Measurements from ENCODE around the gene PAX2. TPM values are rescaled to one million over a fixed set of nuclear protein-coding genes. Genes with fewer than 3 reads are reported as not detected.

PAX2 gene
- total RNA-seq, 1 donor from 2014 or later = 20.2 TPM

DNA sequence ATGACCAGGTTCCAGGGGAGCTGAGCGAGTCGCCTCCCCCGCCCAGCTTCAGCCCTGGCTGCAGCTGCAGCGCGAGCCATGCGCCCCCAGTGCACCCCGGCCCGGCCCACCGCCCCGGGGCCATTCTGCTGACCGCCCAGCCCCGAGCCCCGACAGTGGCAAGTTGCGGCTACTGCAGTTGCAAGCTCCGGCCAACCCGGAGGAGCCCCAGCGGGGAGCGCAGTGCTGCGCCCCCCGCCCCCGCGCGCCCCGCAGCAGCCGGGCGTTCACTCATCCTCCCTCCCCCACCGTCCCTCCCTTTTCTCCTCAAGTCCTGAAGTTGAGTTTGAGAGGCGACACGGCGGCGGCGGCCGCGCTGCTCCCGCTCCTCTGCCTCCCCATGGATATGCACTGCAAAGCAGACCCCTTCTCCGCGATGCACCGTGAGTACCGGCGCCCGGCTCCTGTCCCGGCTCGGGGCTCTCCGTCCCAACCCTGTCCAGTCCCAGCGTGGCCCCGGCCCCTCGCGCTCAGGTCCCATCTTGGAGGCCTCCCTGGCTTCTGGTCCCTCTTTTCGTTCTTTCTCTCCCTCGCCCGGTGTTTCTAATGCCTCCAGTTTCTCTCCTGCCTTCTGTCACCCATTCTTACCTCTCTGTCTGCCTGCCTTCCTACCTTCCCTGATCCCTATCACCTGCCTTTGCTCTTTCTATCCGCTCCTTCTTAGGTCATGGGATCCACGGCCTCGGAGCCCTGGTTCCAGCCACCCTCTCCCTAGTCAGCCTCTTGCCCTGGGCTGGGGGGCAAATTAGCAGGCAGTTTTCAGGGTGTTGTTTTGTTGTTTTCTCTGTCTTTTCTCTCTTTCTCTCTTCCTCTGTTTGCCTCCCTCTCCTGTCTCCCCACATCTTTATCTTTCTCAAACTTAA lies 751 bp downstream of the PAX2 start:
- no peak for DNase-seq (ENCODE audit: low read depth)
- H3K4me3 ChIP-seq (ENCODE audit: low read depth, low read length) = peak overlapping the region; percentile 70
- TF ChIP-seq, protein P1, sequence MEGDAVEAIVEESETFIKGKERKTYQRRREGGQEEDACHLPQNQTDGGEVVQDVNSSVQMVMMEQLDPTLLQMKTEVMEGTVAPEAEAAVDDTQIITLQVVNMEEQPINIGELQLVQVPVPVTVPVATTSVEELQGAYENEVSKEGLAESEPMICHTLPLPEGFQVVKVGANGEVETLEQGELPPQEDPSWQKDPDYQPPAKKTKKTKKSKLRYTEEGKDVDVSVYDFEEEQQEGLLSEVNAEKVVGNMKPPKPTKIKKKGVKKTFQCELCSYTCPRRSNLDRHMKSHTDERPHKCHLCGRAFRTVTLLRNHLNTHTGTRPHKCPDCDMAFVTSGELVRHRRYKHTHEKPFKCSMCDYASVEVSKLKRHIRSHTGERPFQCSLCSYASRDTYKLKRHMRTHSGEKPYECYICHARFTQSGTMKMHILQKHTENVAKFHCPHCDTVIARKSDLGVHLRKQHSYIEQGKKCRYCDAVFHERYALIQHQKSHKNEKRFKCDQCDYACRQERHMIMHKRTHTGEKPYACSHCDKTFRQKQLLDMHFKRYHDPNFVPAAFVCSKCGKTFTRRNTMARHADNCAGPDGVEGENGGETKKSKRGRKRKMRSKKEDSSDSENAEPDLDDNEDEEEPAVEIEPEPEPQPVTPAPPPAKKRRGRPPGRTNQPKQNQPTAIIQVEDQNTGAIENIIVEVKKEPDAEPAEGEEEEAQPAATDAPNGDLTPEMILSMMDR (conservative IDR thresholded peaks at IDR 0.05; ENCODE audit: low read depth, low read length) = no peak

DNA sequence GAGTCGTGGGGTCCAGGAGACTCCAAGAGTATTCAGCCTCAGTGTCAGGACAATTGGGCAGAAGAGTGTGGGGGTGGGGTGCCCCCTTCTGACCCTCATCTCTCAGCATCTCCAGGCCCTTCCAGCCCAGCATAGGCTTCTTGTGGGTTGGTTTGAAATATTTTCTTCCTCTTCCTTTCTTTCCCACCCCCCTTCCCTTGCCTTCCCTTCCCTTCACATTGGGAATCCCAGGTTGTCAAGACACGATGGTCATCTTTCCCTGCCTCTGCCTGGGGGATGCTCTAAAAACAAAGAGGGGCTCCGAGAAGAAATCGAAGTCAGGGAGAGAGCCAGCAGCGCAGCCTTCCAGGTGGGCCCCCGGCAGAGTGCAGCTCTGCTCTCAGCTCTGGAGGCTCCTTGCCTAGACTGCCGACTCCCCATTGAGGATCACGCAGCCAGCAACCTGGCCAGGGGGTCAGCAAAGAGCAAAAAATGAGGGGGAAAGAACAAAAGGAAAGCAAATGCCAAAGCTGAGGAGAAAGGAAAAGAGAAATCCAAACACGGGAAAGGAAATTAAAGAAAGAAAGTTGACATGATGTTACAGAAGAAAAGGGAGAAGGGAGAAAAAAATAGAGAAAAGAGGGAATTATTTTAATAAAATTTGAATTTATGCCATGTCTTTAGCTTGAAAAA lies 1.5 kb downstream of the PAX2 start:
- TF ChIP-seq, protein P1 (conservative IDR thresholded peaks at IDR 0.05; ENCODE audit: low read depth, low read length) = no peak
- DNase-seq (ENCODE audit: low read depth) = no peak
- peak overlapping the region; percentile 70 for H3K4me3 ChIP-seq (ENCODE audit: low read depth, low read length)

DNA sequence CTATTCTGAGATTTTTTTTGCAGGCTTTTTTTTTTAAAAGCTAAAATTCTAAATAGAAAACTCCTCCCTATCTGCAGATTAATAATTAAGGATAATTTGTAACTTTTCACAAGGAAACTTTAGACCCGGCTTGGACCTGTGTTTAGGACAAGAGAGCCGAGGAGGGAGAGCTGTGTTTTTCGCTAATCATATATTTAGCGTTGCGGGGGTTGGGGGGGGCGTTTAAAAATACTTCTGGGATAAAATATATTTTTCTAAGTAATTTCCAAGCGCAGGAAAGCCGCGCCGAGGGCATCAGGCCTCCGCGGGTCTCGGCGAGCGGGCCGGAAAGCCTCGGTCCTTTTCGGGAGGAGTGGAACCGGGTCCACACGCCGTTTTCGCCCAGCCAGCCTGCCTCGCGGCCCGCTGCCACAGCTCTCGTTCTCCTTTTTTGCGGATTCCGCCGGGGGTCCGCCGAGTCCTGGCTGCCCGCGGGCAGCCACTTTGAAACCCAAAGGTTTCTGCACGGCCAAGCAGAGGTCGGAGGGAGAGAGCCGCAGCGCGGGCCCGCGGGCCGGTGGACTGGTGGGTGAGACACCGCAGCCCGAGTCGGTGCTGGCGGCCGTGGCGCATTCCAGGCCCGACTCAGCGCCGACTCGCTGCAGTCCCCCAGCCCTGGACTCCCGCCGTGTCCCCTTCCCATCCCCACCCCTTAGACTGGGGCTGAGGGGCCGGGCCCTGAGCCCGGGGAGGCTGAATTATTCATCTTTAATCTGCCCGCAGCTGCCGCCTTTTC lies 2.3 kb downstream of the PAX2 start:
- TF ChIP-seq, protein P1 (conservative IDR thresholded peaks at IDR 0.05; ENCODE audit: low read depth, low read length) = no peak
- DNase-seq (ENCODE audit: low read depth) = no peak
- peak overlapping the region; percentile 70 for H3K4me3 ChIP-seq (ENCODE audit: low read depth, low read length)

DNA sequence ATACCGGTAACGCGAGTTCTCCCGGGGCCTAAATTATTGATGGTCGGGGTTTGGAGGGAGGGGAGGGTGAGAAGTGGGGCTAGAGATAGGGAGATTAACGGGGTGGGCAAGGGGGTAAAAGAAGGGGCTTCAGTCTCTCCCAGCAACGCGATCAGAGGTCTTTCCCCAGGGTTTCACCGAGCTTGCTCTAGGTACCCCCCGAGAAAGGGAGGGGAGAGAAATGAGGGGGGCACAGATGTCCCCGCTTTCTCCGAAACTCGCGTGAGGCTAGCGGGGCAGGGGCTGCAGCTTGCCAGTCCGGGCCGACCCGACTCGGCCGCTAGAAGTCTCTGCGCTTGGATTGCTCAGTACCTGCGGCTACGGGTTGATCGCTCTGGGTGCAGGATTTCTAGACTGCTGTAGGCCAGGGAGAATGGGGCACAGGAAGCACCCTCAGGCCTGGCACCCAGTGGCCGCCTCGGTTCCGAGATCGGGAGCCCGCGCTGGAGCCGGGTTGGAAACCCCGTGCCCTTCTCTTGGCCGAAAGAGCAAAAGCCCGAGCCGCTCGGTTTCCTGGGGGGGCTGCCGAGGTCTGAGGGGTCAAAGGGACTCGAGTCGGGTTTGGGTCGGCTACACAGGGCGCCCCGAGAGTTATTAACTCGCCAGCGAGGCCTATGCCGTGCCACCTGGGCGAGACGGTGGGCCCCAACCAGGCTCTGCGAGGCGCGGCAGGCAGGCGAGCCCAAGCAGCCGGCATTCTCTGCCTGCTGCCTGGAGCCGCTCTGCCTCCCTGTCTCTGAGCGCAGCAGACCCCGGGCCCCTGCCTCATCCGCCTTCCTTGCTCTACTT lies 3.1 kb downstream of the PAX2 start:
- TF ChIP-seq, protein P1 (conservative IDR thresholded peaks at IDR 0.05; ENCODE audit: low read depth, low read length) = peak; percentile 2
- H3K4me3 ChIP-seq (ENCODE audit: low read depth, low read length) = peak overlapping the region; percentile 70
- DNase-seq (ENCODE audit: low read depth) = no peak

DNA sequence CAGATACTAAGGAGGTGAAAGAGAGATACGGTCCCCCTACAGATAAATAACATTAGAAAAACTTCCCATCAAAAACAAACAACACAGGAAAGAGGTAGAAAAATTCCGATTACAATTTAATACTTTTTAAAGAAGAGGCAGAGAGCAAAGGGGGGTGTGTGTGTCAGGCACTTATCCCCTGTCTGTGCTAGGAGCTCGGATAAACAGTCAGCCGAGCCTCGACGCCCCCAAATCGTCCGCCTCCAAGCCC lies 3.6 kb downstream of the PAX2 start:
- peak overlapping the region; percentile 70 for H3K4me3 ChIP-seq (ENCODE audit: low read depth, low read length)
- DNase-seq (ENCODE audit: low read depth) = no peak
- TF ChIP-seq, protein P1 (conservative IDR thresholded peaks at IDR 0.05; ENCODE audit: low read depth, low read length) = no peak

Measured in epithelial cell of proximal tubule (primary cell).